HepG2 (cell line): ENCODE data around the gene AGAP3. TPM values are rescaled to one million over a fixed set of nuclear protein-coding genes. Genes with fewer than 3 reads are reported as not detected.

Experiments used
- AKAP8 ChIP-seq: sonication (generic); formaldehyde crosslinking; IDR thresholded peaks from 2 replicates; pipeline ENCODE4 v1.5.1; 2020; ENCODE audit warnings: mild to moderate bottlenecking, missing genetic modification reagents
- CSRNP1 ChIP-seq: sonication (generic); formaldehyde crosslinking; IDR thresholded peaks from 2 replicates; pipeline ENCODE4 v1.8.1; 2023; ENCODE audit warnings: mild to moderate bottlenecking, missing genetic modification reagents
- DDIT3 ChIP-seq: sonication (generic); formaldehyde crosslinking; IDR thresholded peaks from 2 replicates; pipeline ENCODE4 v1.4.0; 2020; ENCODE audit warnings: mild to moderate bottlenecking, missing genetic modification reagents
- HNF1A ChIP-seq, 2 experiments: sonication (generic) in 1 of 2; formaldehyde crosslinking in 1 of 2; IDR thresholded peaks; 2 replicates each; pipeline versions ENCODE4 v1.4.0 to v1.6.1; 2016 to 2020; ENCODE audit warnings: borderline replicate concordance in 1 of 2, low read depth in 1 of 2, mild to moderate bottlenecking in 1 of 2, missing genetic modification reagents in 1 of 2
- HNRNPK ChIP-seq: fragments of 200-400 bp; formaldehyde crosslinking; IDR thresholded peaks from 2 replicates; pipeline ENCODE4 v1.6.1; 2018; ENCODE audit warnings: low read length, low read depth, moderate library complexity, mild to moderate bottlenecking; ENCODE audit not compliant: poor library complexity, severe bottlenecking
- HNRNPL ChIP-seq: fragments of 200-400 bp; formaldehyde crosslinking; IDR thresholded peaks from 2 replicates; pipeline ENCODE4 v1.6.1; 2017; ENCODE audit warnings: mild to moderate bottlenecking, low read depth, low read length
- IKZF4 ChIP-seq: sonication (generic); formaldehyde crosslinking; IDR thresholded peaks from 2 replicates; pipeline ENCODE4 v1.5.1; 2020; ENCODE audit warnings: borderline replicate concordance, mild to moderate bottlenecking, low read depth, missing genetic modification reagents; ENCODE audit errors: not compliant biosample characterization
- KLF15 ChIP-seq: sonication (generic); formaldehyde crosslinking; IDR thresholded peaks from 2 replicates; pipeline ENCODE4 v1.8.1; 2023; ENCODE audit warnings: borderline replicate concordance, mild to moderate bottlenecking, inconsistent platforms, missing genetic modification reagents, mixed read lengths
- ZC3H13 ChIP-seq: sonication (generic); formaldehyde crosslinking; IDR thresholded peaks from 2 replicates; pipeline ENCODE4 v1.8.1; 2023; ENCODE audit warnings: mild to moderate bottlenecking, missing genetic modification reagents, moderate library complexity
- ZNF687 ChIP-seq: sonication (generic); formaldehyde crosslinking; IDR thresholded peaks from 2 replicates; pipeline ENCODE4 v1.5.1; 2020; ENCODE audit warnings: mild to moderate bottlenecking, missing genetic modification reagents, moderate library complexity
- ZNF740 ChIP-seq: sonication (generic); formaldehyde crosslinking; IDR thresholded peaks from 2 replicates; pipeline ENCODE4 v1.4.0; 2020; ENCODE audit warnings: missing genetic modification reagents
- polyA plus RNA-seq, 8 experiments: library from polyadenylated mRNA; depleted of rRNA in 3 of 8; stranded (reverse) in 7 of 8; unstranded in 1 of 8; fragments of >200 nt; fragmentation: Illumina TruSeq in 4 of 8; extraction: Trizol in 4 of 8; gene quantifications; 2 replicates each; pipeline versions ENCODE4 v1.2.1 to v1.2.3, GENCODE V29; 2011 to 2016; ENCODE audit warnings: low read depth in 4 of 8, missing spikeins in 1 of 8, mixed read lengths in 1 of 8; ENCODE audit not compliant: insufficient read depth in 1 of 8
- total RNA-seq, 5 experiments: library from RNA; depleted of rRNA; stranded (reverse); fragments of >200 nt; fragmentation: Illumina TruSeq; extraction: Trizol; gene quantifications; 2 replicates each; pipeline ENCODE4 v1.2.3, GENCODE V29; 2016; ENCODE audit warnings: low read depth in 1 of 5

Gene AGAP3
- total and polyA plus RNA-seq, 2 of the 13 experiments (the other 11 are each of a cell fraction or from before 2014, with no cell fraction given), result 31.3 to 61.4 TPM

GRCh38 chr7:151076863-151077704 is 9.2 kb upstream of the AGAP3 start (continued):
- peak; percentile 7; the same call in 1 of the 2 replicates for TF ChIP-seq ZNF687
- no peak for TF ChIP-seq HNF1A (IDR thresholded peaks at IDR 0.05; ENCODE audit: low read depth)
- no peak for TF ChIP-seq HNF1A (CRISPR knock-in tag; IDR thresholded peaks at IDR 0.05; ENCODE audit: borderline replicate concordance)
- TF ChIP-seq HNRNPK, result peak; percentile 37
- peak; percentile 94 for TF ChIP-seq HNRNPL
- peak; percentile 45; the same call in 1 of the 2 replicates for TF ChIP-seq ZC3H13 (CRISPR knock-in tag)
- TF ChIP-seq KLF15 (CRISPR knock-in tag), result no peak
- TF ChIP-seq CSRNP1 (CRISPR knock-in tag), result no peak
- TF ChIP-seq AKAP8 (CRISPR knock-in tag), result peak; percentile 28; the same call in 1 of the 2 replicates
- TF ChIP-seq IKZF4 (CRISPR knock-in tag), result no peak
- peak; percentile 69; the same call in 1 of the 2 replicates for TF ChIP-seq ZNF740 (CRISPR knock-in tag)
- TF ChIP-seq DDIT3 (CRISPR knock-in tag), result no peak
